Calu3 (cell line): ENCODE results near the gene SMIM26. TPM values are rescaled to one million over a fixed set of nuclear protein-coding genes. Genes with fewer than 3 reads are reported as not detected.

Experiments used
- BruUV-seq: library from RNA; stranded (reverse); fragments of 400-500 nt; replicated peaks from 2 replicates; lab custom pipeline; 2021; lab: Mats Ljungman, UMichigan
- CTCF ChIA-PET: fragments of 300-600 bp; sonication (Branson Sonifier 250); formaldehyde crosslinking; loops from one replicate; lab custom pipeline; 2022; ENCODE audit warnings: antibody characterized with exemption; lab: Charles Lee
- DNase-seq: peaks from one replicate; pipeline ENCODE4 v3.0.0; 2022
- H3K27ac Mint-ChIP-seq: one replicate; pipeline ENCODE4 v1.8.0; 2022; ENCODE audit warnings: mixed read lengths; ENCODE audit not compliant: unreplicated experiment
- H3K27me3 Mint-ChIP-seq: one replicate; pipeline ENCODE4 v1.8.0; 2022; ENCODE audit warnings: mixed read lengths; ENCODE audit not compliant: unreplicated experiment
- H3K36me3 Mint-ChIP-seq: one replicate; pipeline ENCODE4 v1.8.0; 2022; ENCODE audit warnings: mild to moderate bottlenecking, moderate library complexity, mixed read lengths; ENCODE audit not compliant: insufficient read depth, unreplicated experiment
- H3K4me1 Mint-ChIP-seq: one replicate; pipeline ENCODE4 v1.8.0; 2022; ENCODE audit warnings: mild to moderate bottlenecking, low read depth, mixed read lengths; ENCODE audit not compliant: unreplicated experiment
- H3K4me3 Mint-ChIP-seq: one replicate; pipeline ENCODE4 v1.8.0; 2022; ENCODE audit warnings: mild to moderate bottlenecking, low read depth, moderate library complexity, mixed read lengths; ENCODE audit not compliant: unreplicated experiment
- H3K9me3 Mint-ChIP-seq: one replicate; pipeline ENCODE4 v1.8.0; 2022; ENCODE audit warnings: low read depth, mixed read lengths; ENCODE audit not compliant: unreplicated experiment
- intact Hi-C: fragments of 100-400 bp; cut with micrococcal nuclease; formaldehyde crosslinking; loops from one replicate; pipeline ENCODE4 v1.10.0; 2022; ENCODE audit not compliant: unreplicated experiment
- total RNA-seq: library from RNA; stranded (reverse); gene quantifications from 2 replicates; pipeline ENCODE4 v1.2.3, GENCODE V29; 2022
- TF ChIP-seq, protein P1 (sequence below): fragments of 200-600 bp; IDR thresholded peaks from one replicate; pipeline ENCODE4 v1.8.0; 2022; ENCODE audit warnings: antibody characterized with exemption; ENCODE audit not compliant: unreplicated experiment

The SMIM26 gene
- total RNA-seq, 1 experiment from 2014 or later = 17.8 TPM

DNA sequence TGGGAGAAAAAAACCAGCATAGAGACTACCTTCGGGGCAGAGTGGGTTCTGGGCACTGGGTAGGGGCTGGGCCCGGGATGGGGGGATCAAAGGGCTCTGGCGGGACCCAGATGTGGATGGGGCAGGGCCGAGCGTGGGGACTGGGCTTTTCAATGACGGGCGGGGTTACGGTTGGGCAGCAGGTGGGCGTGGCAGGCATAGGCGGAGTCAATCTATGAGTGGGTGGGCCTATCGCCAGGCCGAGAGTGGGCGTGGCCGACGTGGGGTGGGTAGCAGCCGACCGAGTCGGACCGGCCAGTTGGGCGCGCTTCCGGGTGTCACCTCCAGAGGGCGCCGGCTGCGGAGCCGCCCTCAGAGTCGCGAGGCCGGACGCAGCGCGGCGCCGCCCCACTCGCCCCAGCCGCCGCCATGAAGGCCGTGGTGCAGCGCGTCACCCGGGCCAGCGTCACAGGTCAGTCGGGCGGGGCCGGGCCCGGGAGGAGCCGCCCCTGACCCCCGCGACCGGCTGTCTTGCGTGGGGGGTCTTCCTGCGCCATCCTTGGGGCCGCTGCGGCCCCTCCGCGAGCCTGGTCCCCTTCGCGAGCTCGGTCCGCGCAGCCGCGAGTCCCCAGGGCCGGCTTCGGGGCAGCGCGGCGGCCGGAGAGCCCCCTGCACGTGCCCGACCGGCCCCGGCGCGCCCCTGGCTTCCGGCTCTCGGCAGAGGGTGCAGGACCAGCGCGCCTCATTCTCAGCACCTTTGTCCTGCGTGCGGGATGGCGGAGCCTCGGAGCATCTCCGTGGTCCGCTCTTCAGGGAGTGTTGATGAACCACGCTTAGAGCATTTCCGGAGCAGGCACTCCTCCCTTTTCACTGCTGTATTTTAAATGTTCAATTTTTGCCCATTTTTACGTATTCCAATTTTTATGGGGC lies 20.7 kb downstream of the SMIM26 start, which contains the start of gene DTD1:
TSS of gene DTD1 (plus strand) at position 390 of the 909 bp plus-strand sequence. CDS start at position 409, 19 bp downstream.
- Mint-ChIP-seq H3K4me1 (no peaks in the 10 kb centered on the region), H3K36me3 (peaks cover 18% of the 10 kb centered on the region), H3K27me3 (no peaks in the 10 kb centered on the region), H3K4me3 (peak within 1 kb of the TSS; percentile 61), H3K9me3 (no peaks in the 10 kb centered on the region), H3K27ac (peak within 1 kb of the TSS; percentile 33)
- TF ChIP-seq, protein P1, sequence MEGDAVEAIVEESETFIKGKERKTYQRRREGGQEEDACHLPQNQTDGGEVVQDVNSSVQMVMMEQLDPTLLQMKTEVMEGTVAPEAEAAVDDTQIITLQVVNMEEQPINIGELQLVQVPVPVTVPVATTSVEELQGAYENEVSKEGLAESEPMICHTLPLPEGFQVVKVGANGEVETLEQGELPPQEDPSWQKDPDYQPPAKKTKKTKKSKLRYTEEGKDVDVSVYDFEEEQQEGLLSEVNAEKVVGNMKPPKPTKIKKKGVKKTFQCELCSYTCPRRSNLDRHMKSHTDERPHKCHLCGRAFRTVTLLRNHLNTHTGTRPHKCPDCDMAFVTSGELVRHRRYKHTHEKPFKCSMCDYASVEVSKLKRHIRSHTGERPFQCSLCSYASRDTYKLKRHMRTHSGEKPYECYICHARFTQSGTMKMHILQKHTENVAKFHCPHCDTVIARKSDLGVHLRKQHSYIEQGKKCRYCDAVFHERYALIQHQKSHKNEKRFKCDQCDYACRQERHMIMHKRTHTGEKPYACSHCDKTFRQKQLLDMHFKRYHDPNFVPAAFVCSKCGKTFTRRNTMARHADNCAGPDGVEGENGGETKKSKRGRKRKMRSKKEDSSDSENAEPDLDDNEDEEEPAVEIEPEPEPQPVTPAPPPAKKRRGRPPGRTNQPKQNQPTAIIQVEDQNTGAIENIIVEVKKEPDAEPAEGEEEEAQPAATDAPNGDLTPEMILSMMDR = no peak
- intact Hi-C loops = no loop called here
- BruUV-seq = no TSS peak
- peak; percentile 80 for DNase-seq
- CTCF ChIA-PET = no interaction called here

DNA sequence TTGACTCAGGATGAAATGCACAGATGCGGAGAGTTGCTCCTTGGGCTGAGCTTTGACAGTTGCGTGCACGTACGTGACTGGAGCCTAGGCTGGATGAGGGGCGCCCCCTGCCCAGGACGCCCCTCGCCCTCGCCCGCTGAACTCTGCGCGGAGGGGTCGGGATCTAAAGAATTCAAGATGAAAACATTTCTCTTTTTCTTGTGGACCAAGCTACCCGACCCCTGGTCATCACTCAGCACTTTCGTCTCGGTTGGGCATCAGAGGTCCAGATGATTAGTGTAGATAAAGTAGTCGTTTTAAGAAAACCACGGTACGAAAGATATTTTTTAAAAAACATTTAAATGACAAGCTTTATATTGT lies 21.3 kb downstream of the SMIM26 start:
- H3K4me1 Mint-ChIP-seq = no peaks in the 10 kb centered on the region
- intact Hi-C loops = no loop called here
- CTCF ChIA-PET = no interaction called here
- H3K36me3 Mint-ChIP-seq = peaks cover 18% of the 10 kb centered on the region
- H3K4me3 Mint-ChIP-seq = peak overlapping the region; percentile 61
- H3K27me3 Mint-ChIP-seq = no peaks in the 10 kb centered on the region
- DNase-seq = no peak
- TF ChIP-seq, protein P1 = no peak
- no peaks in the 10 kb centered on the region for H3K9me3 Mint-ChIP-seq
- H3K27ac Mint-ChIP-seq = no peak overlapping the region
- no TSS peak for BruUV-seq

DNA sequence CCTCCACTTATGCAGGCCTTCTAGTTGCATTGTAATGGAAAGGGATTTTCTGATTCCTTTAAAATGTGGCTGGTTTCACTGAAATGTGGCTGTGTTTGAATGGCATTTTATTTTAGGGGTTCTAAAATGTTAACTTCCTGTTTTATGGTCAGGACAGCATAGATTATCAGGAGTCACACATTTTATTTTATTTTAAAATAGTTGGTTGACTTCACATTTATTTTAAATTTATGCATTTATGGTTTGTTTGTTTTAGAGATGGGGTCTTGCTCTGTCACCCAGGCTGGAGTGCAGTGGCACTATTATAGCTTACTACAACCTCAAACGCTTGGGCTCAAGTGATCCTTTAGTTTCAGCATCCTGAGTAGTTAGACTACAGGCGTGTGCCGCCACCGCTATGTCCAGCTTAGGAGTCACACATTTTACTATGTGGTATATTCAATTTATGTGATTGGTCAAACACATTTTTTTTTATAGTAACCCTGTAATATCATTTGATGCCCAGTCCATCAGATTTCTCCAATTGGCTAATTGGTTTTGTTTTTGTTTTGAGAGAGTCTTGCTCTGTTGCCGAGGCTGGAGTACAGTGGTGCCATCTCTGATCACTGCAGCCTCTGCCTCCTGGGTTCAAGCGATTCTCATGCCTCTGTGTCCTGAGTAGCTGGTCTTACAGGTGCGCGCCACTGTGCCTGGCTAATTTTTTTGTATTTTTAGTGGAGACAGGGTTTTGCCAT lies 22.9 kb downstream of the SMIM26 start:
- Mint-ChIP-seq H3K4me3 (no peak overlapping the region), H3K27ac (no peak overlapping the region), H3K9me3 (no peaks in the 10 kb centered on the region), H3K27me3 (no peaks in the 10 kb centered on the region), H3K4me1 (no peaks in the 10 kb centered on the region), H3K36me3 (peaks cover 13% of the 10 kb centered on the region)
- intact Hi-C loops = no loop called here
- BruUV-seq = no TSS peak
- CTCF ChIA-PET = no interaction called here
- TF ChIP-seq, protein P1 = no peak
- DNase-seq = no peak

DNA sequence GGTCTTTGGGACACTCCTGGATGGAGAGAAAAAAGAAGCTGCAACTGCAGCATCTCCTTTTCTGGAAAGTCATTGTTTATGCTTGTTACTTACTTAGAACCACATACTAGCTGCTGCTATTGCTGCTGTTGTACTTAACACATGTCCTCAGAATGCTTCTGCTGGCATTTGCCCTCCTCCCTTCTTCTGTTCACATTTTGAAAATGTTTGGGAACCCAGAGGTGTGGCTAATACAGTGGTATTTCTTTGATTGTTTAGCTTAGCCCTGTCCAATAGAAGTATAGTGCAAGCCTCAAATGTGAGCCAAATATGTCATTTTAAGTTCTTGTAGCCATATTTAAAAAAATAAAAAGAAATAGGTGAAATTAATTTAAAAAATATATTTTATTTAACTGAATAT lies 29.0 kb downstream of the SMIM26 start:
- H3K27ac Mint-ChIP-seq = no peak overlapping the region

More for the DNA sequence above, 29.0 kb downstream of the SMIM26 start:
- no TSS peak for BruUV-seq
- H3K9me3 Mint-ChIP-seq = no peaks in the 10 kb centered on the region
- CTCF ChIA-PET = no interaction called here
- H3K4me3 Mint-ChIP-seq = no peak overlapping the region
- H3K36me3 Mint-ChIP-seq = no peaks in the 10 kb centered on the region
- intact Hi-C loops = no loop called here
- TF ChIP-seq, protein P1 = no peak
- H3K4me1 Mint-ChIP-seq = no peaks in the 10 kb centered on the region
- DNase-seq = no peak
- H3K27me3 Mint-ChIP-seq = no peaks in the 10 kb centered on the region
